Renal cortical epithelial cell (primary cell): ENCODE results near the gene DNAJA1. TPM values are rescaled to one million over a fixed set of nuclear protein-coding genes. Genes with fewer than 3 reads are reported as not detected.
A peak's percentile ranks its signal among the peaks of the same experiment; 100 is the strongest.
"Not testable (repeated sequence)": the region's sequence is repeated elsewhere in the genome, so short reads cannot be mapped to it uniquely, and the experiment has no call there.

ENCODE experiments used
- DNase-seq: peaks from one replicate; pipeline ENCODE4 v3.0.0-alpha.2; 2011; ENCODE audit warnings: low read depth
- total RNA-seq: library from RNA; depleted of rRNA; stranded (reverse); fragments of >200 nt; gene quantifications from 2 replicates; pipeline ENCODE4 v1.2.3, GENCODE V29; 2014

DNAJA1 gene
- total RNA-seq, 1 donor from 2014 or later = 185 TPM

DNA sequence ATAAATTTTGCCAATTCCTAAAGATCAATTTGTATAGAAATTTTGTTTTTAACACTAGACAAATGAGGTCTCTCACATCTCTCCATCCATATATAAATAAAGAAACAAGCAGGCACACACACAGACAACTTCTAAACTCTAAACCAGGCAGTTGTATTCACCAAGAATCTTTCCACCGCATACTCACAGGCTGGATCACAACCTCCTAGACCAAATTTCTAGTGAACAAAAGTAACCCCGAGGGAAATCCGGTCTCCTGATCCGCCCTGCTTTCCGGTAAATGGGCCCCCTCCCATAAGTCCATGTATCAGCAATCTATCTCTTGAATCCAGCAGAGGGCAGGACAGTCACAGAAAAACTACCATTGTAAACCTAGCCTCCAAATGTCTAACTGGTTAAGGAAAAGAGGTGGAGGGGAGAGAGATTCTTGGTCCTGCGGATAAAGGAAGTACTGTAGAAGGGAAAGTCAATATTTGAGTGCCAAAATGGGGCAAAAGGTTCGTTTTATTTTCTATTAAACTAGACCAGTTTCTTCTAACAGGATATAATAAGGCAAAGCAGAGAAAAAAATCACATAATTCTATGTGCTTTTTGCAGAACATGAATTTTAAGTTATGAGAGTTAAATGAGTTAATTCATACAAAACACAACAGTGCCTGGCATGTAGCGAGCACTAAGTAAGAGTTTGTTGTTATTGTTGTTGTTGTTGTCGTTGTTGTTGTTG is 56.2 kb downstream of the DNAJA1 start:
- peak; percentile 88 for DNase-seq

DNA sequence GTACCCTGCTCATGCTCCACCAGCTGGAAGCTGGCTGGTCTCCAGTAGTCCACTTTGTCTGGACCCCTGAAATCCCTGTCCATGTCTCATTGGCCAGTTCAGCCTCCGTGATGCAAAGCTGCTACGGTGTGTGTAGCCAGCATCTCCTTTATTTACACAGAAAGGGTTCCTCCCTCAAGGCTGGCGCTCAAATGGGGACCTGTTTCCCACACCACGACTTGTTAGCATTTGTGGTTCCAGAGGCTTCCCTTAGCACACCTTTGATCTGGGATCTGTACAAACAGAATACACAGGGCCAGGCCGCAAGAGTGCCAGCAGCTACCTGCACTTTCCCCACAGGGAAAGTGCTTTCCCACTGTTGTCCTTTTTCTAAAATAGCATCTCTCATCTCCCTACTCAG is 57.1 kb downstream of the DNAJA1 start:
- no peak for DNase-seq

DNA sequence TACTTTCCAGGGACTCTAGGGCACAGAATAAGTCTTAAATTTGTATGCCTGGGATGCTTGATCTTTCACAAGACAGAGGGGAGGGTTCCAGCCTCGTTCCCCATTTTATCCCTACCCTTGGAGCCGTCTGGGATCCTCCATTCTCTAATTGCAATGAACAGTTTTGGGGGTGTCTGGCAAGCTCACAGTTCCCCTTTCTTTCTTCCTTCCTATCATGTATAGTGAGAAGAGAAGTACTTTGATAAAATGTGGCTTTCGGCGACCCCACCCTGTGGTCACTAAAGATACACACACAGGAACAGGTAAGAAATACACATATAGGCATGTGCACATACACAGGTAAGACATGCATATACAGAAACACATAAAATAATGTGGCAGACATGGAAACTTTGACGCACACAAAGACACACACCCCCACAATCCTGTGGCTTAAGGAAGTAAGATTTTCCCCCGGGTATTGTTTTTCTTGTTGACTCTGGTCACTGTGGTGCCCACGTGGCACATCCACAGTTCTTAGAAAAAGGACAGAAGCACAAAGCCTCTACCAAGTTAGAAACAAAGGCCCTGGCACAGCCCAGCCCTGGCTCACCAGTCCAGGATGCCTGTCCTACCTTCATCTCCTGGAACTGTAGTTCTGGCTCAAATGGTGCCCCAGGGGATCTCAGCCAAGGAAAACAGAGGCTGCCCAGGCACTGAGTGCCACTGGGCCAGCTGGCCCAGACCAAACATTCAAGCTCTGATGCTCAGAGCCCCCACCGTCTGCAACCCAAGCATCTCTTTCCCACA is 57.7 kb downstream of the DNAJA1 start:
- peak; percentile 13 for DNase-seq

GRCh38 chr9:33085672-33086071 is 60.6 kb downstream of the DNAJA1 start:
- not testable (repeated sequence) for DNase-seq

Other genes starting within 250 kb of the DNAJA1 start
- not detected in 2 replicates for gene TMEM215, start 241.7 kb upstream of the DNAJA1 start, total RNA-seq
- 48.4 and 54.2 TPM in 2 replicates for gene APTX, start 23.6 kb upstream of the DNAJA1 start, total RNA-seq
- 36.1 and 45.7 TPM in 2 replicates for gene SMU1, start 51.4 kb downstream of the DNAJA1 start, total RNA-seq
- gene B4GALT1, start 142.1 kb downstream of the DNAJA1 start, total RNA-seq = 37.7 and 113 TPM in 2 replicates
- not detected in 2 replicates for gene SPINK4, start 214.9 kb downstream of the DNAJA1 start, total RNA-seq
- 14.4 and 50.9 TPM in 2 replicates for gene BAG1, start 239.4 kb downstream of the DNAJA1 start, total RNA-seq
- 161 and 196 TPM in 2 replicates for gene CHMP5, start 239.8 kb downstream of the DNAJA1 start, total RNA-seq